ENCODE data around the gene SLC46A1.
A peak's percentile ranks its signal among the peaks of the same experiment; 100 is the strongest.

SLC46A1 gene

DNA sequence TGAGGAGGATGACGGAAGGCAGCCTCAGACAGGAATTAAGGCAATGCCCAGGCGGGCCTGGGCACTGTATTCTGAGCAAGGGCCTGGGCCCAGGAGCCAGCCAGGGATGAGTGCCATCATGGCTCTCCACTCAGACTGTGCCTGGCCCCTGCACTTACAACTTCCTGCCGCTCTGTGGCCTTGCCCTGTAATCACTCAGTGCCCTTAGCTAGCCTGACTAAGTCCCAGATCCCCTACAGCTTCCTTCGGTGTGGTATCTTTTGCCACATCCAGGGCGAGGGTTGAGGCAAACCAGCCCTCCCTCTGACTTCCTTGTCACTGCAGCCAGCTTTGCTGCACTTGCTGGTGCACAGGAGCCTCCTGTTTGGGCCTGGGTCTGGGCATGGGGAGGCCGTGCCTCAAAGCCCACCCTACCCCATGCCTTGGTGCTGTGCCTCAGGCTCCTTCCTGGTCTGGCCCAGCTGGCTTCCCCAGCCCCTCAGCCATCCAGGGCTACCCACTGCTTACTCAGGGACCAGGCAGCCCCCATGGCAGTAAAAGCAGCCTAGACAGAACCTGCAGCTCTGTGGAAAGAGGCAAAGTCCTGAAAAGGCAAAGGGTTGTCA lies 9.3 kb downstream of the SLC46A1 start:
- TF ChIP-seq, protein P1, sequence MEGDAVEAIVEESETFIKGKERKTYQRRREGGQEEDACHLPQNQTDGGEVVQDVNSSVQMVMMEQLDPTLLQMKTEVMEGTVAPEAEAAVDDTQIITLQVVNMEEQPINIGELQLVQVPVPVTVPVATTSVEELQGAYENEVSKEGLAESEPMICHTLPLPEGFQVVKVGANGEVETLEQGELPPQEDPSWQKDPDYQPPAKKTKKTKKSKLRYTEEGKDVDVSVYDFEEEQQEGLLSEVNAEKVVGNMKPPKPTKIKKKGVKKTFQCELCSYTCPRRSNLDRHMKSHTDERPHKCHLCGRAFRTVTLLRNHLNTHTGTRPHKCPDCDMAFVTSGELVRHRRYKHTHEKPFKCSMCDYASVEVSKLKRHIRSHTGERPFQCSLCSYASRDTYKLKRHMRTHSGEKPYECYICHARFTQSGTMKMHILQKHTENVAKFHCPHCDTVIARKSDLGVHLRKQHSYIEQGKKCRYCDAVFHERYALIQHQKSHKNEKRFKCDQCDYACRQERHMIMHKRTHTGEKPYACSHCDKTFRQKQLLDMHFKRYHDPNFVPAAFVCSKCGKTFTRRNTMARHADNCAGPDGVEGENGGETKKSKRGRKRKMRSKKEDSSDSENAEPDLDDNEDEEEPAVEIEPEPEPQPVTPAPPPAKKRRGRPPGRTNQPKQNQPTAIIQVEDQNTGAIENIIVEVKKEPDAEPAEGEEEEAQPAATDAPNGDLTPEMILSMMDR (IDR thresholded peaks at IDR 0.05; ENCODE audit: low read length, missing control alignments), result no peak
- no peak overlapping the region for H3K4me3 ChIP-seq (replicated peaks; ENCODE audit: low read depth, low read length)
- DNase-seq (ENCODE audit: low read depth), result no peak

DNA sequence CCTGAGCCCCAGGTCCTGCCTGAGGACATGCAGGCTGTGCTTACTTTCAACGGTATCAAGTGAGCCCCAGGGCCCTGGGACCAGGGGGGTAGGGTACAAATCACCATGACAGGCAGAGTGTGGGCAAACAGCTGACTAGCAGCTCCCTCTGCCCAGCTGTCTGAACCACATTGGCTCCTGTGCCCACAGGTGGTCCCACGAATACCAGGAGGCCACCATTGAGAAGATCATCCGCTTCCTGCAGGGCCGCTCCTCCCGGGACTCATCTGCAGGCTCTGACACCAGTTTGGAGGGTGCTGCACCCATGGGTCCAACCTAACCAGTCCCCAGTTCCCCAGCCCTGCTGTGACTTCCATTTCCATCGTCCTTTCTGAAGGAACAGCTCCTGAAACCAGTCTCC lies 10.0 kb downstream of the SLC46A1 start:
- TF ChIP-seq, protein P1 (IDR thresholded peaks at IDR 0.05; ENCODE audit: low read length, missing control alignments), result no peak
- no peak for DNase-seq (ENCODE audit: low read depth)
- no peak overlapping the region for H3K4me3 ChIP-seq (replicated peaks; ENCODE audit: low read depth, low read length)

DNA sequence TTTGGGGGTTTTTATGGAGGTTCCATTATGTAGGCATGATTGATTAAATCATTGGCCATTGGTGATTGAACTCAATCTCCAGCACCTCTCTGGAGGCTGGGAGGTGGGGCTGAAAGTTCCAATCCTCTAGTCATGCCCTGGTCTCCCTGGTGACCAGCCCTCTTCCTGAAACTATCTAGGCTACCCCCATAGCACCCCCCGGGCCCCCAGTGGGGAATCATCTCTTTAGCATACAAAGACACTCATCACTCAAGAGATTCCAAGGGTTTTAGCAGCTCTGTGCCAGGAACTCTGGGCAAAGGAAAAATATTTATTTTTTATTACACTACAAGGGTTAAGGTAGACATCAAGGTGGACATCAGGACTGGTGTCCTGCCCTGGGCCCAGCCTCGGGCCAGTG lies 10.6 kb downstream of the SLC46A1 start:
- no peak for DNase-seq (ENCODE audit: low read depth)
- TF ChIP-seq, protein P1 (IDR thresholded peaks at IDR 0.05; ENCODE audit: low read length, missing control alignments), result no peak
- no peak overlapping the region for H3K4me3 ChIP-seq (replicated peaks; ENCODE audit: low read depth, low read length)

DNA sequence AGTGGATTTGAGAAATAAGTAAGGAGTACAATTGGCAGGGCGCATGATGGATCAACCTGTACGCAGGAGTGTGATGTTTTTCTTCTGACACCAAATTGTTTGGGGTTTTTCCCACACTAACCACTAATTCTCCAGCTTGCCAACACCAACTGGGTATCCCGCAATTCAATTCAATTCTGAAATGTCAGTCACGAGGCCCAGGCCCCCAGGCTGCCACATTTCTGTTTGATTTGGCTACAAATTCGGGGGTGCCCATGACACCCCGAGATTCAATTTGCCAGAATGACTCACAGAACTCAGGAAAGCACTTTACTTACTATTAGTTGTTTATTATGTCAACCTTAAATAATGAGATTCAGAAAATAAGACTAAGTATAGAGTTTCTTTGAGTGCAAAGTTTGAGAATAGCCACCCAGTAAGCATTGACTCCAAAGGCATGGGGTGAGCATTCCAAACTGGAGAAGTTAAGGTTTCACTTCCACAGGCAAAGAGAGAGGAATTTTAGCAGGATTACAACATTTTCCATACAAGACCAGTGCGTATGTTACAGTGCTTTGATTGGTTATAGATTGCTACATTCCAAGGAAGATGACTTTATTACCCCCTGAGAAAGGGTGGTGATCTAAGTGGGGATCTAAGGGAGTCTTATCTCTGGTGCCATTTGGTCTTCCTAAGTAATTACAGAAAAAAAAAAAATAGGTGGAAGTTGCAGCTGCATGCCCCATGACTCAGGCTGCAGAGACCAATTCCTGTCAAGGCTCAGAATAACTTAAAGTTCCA lies 11.5 kb downstream of the SLC46A1 start:
- no peak overlapping the region for H3K4me3 ChIP-seq (replicated peaks; ENCODE audit: low read depth, low read length)
- TF ChIP-seq, protein P1 (IDR thresholded peaks at IDR 0.05; ENCODE audit: low read length, missing control alignments), result no peak
- DNase-seq (ENCODE audit: low read depth), result peak; percentile 28

DNA sequence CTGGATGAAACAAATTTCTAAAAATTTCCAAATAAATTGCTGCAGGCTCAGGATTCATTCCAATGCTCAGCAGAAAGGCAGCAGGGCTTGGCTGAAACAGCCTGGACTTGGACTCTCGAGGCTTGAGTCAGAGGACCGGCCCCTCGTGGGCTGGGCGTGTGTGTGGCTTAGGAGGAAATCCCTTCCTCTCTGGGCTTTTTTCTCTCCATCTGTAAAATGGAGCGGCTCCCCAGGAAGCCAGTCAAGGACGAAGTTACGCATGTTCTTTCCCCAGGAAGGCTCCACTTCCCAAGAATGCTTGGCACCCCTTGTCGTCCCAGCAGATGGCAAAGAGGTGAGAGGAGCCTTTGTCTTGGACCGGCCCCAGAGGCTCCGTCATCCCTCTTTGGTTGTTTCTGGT lies 13.5 kb downstream of the SLC46A1 start:
- DNase-seq (ENCODE audit: low read depth), result no peak
- TF ChIP-seq, protein P1 (IDR thresholded peaks at IDR 0.05; ENCODE audit: low read length, missing control alignments), result no peak
- no peak overlapping the region for H3K4me3 ChIP-seq (replicated peaks; ENCODE audit: low read depth, low read length)

DNA sequence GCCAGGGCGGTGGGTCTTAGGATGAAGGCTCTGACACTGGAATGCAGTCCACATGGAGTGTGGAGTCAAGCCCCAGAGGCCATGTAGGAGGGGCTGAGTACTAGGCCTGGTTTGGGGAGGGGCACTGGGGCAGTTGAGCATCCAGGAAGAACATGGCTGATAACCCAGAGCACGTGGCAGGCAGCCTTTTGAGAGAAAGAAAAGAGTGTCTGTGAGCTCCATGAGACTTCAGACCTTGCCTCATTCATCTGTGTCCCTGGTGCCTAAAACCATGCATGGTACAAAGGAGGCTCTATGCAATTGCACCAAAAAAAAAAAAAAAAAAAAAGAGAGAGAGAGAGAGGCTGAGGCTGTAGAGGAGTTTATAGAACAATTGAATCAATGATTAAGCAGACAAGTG lies 14.6 kb downstream of the SLC46A1 start:
- no peak for DNase-seq (ENCODE audit: low read depth)
- H3K4me3 ChIP-seq (replicated peaks; ENCODE audit: low read depth, low read length), result no peak overlapping the region
- TF ChIP-seq, protein P1 (IDR thresholded peaks at IDR 0.05; ENCODE audit: low read length, missing control alignments), result no peak

Data from fibroblast of pulmonary artery (primary cell).